K562 treated with DMSO at 1 percent for 48 hours (cell line): Measurements from ENCODE around the gene TRIM49. TPM values are rescaled to one million over a fixed set of nuclear protein-coding genes. Genes with fewer than 3 reads are reported as not detected.

Experiments used
- total RNA-seq: library from RNA; unstranded; fragments of 300-600 nt; gene quantifications from 2 replicates; pipeline ENCODE4 v1.2.3, GENCODE V29; 2022; ENCODE audit warnings: low replicate concordance; ENCODE audit errors: extremely low read depth

TRIM49 gene, protein sequence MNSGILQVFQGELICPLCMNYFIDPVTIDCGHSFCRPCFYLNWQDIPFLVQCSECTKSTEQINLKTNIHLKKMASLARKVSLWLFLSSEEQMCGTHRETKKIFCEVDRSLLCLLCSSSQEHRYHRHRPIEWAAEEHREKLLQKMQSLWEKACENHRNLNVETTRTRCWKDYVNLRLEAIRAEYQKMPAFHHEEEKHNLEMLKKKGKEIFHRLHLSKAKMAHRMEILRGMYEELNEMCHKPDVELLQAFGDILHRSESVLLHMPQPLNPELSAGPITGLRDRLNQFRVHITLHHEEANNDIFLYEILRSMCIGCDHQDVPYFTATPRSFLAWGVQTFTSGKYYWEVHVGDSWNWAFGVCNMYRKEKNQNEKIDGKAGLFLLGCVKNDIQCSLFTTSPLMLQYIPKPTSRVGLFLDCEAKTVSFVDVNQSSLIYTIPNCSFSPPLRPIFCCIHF
- not detected in 2 replicates for total RNA-seq

DNA sequence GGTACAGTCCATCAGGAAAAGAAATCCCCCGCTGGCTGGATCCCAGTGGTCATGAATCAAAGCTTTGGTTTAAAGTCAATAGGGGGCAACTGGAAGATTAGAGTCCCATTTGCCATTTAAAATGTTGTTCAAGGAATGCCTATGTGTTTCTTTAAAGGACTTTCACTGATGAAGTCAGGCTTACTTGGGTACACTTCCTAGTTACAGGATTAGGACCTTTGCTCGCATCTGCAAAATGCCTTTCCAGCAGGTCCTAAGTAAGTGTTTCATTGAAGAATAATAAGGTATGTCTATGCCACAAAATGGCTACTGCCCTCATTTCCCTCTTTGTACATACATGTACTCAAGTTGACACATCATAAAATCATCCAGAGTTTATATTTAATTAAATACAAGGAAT lies at the start of gene TRIM49:
TRIM49 (minus strand) TSS at position 101 of the 400 bp plus-strand sequence. CDS start 4,106 bp downstream, outside the sequence.

Other genes with a start within 250 kb of the TRIM49 start
- not detected in 2 replicates for gene TRIM77, start 98.3 kb downstream of the TRIM49 start, total RNA-seq
- not detected in 2 replicates for gene TRIM64B, start 69.9 kb upstream of the TRIM49 start, total RNA-seq
- not detected in 2 replicates for gene TRIM49D1, start 113.7 kb upstream of the TRIM49 start, total RNA-seq
- gene TRIM49D2, start 115.5 kb upstream of the TRIM49 start, total RNA-seq, result not detected in 2 replicates
- not detected in 2 replicates for gene TRIM64, start 157.5 kb upstream of the TRIM49 start, total RNA-seq
- gene TRIM49C, start 222.5 kb upstream of the TRIM49 start, total RNA-seq, result not detected in 2 replicates